GM21526 (cell line): ENCODE data around the gene SLC25A4.

ENCODE experiments used
- ATAC-seq: cut with Tn5 transposase; IDR thresholded peaks from one replicate; pipeline ENCODE4 v1.9.1; 2021; ENCODE audit warnings: moderate library complexity; ENCODE audit not compliant: unreplicated experiment, low FRiP score

SLC25A4 gene

DNA sequence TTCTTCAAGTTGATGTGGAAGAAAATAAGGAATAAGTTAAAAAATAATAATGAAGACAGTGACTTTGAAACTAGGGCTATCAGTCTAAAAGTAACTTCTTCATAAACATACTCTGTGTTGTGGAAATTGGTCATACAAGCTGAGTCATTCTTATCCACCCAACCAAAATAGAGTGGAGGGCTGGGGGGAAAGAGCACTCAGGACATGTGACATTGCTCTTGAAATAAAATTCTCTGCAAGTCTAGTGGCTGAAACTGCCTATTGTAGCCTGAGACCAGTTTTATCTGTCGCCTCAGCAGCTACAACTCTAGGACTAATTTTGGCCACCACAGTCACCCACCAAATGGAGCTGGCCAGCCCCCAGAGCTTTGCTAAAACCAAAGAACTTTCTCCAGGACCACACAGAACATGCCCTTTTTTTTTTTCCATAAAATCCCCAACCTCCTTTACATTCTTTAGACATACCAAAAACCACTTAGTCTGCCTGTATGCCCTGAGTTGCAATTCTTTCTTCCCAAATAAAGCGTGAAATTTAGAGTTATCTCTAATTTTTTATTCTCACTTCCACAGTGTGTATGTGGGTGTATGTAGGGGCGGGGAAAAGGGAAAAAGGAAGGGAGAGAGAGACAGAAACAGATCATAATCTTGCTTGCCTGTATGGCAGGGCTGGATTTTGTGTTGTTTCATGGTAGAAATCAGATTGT, 23.0 kb upstream of the SLC25A4 start:
- no peak for ATAC-seq

DNA sequence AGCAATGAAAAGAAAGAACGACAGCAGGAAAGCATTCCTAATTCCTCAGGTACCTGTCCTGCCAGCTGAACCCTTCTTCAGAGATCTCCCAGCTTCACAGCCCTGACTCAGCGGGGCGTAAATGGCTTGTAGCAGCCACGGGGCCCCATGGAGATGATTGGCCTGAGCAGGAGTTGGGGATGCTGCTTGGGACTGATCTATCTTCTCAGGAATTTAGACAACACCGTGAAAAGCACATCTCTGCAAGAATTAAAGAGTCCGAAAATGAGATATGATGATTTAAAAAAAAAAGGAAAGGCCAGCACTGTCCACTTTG, 22.5 kb upstream of the SLC25A4 start:
- ATAC-seq, result no peak

DNA sequence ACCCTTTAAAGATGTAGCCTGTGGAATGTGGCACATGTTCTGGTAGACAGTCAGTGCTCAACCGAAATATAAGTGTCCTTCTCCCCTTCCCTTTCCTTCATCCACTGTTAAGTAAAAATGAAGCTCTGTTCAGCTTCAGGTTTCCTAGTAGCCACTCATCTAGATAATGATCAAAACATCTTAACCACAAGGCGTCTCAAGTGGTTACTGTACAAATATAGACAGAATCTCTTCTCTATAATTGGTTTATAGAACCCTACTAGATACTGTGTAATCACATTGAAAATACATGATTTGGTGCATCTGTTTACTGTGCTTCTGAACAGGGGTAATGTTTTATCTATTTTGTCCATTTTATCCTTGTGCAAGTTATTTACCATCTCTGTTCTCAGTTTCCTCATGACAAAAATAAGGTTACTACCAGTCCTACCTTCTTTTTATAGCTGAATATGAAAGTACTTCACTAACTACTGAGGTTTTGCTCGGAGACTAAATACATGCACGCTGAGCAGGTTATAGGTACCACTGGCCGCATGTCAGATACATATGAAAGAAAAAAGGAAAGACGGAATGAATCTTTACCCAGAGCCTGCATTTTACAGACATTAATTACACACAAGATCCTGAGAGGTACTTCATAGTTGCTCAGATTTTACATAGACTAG, 20.3 kb upstream of the SLC25A4 start:
- ATAC-seq, result peak; percentile 84

DNA sequence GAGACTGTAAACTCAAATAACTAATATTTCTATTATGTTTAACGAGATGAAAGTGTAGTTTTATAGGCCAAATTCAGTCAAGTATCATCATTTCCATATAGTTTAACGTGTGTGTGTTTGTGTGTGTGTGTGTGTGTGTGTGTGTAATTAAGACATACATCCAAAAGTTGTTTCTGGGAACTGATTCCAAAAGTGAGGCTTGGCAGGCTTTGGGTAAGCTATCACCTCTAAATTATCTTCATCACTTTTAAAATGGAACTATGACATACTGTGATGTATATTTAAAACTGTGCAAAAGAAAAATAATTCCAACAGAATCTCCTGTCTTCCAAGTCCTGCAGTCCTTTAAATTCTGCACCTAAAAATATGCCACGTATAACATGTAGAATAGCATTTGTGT, 19.1 kb upstream of the SLC25A4 start:
- no peak for ATAC-seq

DNA sequence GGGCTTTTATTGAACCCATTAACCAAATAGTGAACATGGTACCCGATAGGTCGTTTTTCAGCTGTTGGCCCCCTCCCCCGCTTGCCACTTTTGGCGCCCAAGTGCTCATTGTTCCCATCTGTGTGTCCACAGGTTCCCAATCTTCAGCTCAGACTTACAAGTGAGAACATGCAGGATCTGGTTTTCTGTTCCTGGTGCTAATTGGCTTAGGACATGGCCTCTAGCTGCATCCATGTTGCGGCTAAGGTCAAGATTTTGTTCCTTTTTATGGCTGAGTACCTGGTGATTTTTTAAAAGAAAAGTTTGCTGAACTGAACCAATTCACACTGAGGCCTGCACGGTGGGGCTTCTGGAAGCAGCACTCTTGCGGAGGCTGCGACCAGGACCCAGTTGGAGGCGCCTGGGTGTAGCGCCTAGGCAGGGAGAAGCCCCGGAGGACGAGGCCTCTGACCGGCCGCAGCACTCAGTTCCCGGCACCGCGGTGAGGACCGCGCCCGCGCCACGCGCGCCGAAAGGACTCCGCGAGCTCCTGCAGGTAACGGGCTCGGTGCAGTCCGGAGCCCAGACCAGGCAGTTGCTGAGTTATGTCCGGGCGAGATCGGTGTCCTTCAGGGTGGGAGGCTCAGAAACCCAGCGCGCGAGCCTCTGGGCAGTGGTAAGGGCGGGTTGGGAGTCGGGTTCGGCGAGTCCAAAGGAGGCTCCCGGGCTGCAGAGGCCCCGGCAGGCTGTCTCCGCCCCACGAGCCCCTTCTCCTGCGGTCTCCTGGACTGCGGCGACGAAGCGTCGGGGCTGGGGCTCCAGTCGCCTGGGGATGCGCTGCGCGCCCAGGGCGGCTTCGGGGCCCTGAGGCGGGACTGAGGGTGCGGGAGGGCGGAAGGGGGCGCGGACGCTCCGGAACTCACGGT, 15.8 kb upstream of the SLC25A4 start:
- no peak for ATAC-seq

DNA sequence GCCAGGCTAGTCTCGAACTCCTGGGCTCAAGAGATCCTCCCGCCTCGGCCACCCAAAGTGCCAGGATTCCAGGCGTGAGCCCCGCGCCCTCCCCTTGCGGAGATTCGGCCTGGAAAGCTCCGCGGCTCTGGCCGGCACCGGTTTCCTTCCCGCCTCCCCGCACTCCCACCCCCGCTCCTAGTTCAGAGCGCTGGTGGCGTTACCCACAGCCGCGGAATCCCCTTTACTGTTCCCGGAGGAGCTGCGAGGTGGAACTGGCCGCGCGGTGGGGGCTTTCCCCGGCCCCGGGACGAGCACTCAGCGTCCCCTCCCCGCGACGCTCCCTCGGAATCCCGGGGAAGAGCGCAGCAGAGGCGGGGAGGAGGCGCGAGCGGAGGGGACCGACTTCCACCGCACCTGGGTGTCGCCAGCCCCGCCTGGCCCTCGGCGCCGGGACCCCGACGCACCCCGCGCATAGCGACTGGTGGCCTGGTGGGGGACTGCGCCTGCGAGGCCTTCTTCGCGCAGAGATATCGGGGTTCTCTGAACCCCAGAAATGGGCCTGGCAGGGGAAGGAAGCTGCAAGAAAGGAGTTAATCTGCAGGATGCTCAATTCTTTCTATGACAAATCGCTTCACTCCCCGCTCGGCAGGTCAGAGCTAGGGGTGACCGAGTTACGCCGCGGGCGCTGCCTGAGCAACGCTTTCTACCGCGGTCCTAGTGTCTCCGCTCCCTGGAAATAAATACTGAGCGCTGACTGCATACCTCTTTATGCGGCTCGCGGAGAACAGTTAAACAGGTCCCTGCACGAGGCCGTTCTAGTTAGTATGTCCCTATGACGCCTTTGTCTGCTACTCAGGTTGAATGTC, 14.6 kb upstream of the SLC25A4 start:
- peak; percentile 54 for ATAC-seq

DNA sequence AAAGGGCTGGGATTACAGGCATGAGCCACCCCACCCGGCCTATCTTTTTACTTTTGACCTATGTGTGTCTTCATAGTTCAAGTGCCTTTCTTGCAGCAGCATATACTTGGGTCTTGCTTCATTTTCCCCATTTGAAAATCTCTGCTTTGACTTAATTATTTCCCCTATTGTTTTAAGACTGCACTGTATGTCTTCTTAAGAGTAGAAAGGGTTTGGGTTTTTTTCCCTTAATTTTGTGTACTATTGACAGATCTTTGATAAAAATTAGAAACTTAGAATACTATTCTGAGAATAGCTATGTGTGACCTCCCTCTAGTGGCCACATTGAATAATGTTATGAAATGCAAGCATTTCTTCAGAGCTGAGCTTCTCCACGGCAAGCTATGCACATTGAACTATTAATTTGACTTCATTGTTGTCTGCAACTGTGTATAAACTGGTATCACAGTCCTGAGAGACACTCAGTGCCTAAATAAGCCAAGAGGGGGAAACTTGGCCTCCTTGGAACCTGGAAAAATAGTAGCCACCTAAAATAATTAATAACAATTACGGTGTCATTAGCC, 8.7 kb upstream of the SLC25A4 start:
- peak; percentile 74 for ATAC-seq

DNA sequence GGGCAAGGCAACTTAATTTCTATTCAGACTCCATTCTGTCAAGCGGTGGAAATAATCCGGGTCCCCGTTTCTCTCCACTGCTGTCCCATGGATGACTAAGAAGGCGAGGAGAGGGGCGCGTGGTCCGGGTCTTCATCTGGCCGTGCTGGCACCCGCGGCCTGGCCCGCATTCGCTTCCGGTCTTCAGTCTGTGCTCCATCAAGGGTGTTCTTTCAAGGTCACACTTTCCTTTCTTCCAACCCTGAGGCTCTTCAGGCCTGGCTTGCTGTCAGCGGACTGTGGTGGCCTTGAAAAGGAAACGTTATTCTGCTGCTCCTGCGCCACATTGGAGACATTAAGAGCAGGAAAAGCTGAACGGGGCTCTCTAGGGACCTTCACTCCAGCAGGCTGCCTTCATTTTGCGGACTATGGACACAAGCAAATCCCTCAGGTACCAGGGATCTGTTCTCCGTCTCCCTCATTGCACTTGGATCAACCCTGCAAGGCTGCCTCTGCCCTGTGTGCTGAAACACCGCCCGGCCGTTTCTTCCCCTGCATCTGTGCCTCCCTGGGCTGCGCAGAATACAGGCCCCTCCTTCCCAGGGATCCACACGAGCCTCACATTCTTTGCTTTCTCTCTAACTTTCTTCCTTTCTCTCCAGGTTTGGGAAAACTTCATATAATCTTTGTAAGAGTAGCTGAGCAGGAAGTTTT, 5.7 kb upstream of the SLC25A4 start:
- no peak for ATAC-seq

DNA sequence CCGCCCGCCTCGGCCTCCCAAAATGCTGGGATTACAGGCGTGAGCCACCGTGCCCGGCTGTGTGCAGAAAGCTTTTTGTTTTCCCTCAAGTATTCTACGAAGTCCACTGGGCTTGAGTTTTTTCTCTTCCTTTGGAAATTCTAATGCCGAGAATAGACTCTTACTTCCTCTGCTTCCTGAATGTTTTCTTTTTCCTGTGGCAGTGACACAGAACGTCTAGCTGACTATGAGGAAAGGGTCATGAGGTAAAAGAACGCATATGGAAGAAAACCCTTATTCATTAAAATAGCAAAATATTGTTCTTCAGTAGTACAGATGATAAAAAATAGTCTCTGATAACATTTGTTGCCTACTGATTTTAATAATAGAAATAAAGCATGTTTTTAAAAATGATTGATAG, 4.9 kb upstream of the SLC25A4 start:
- ATAC-seq, result no peak

DNA sequence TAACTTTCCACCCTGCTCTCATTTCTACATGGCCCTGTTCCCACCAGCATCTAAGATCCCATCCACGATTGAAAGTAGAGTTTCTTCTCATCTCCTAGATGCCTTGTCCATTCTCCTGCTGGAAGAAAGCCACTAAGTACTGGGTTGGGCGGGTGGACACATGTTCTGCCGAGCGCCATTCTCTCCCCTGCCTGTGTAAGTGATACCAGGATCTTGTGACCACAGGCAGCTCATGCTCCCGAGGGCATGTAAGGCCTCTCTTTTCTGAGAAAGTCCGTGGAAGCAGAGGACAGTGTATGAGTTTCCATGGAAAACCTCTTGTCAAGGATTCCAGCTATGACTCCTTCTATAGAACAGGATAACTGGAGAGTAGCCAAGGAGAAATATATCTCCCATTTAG, 3.3 kb upstream of the SLC25A4 start:
- no peak for ATAC-seq

DNA sequence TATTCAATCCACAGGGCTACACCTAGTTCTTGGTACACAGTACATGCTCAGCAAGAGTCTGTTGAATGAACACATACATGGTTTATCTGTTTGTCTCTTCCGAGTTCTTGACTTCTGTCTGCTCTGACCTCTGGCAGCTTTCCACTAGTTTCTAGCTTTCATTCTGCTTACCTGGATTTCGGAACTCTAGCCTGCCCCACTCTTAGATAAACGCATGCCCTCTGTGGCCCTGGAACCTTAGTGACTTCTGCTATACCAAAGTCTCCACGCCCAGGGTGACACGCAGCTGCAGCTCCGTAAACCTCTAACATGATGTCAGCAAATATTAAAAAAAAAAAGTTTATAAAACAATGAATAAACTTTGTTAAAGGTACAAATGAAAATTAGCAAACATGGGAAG, 1.3 kb upstream of the SLC25A4 start:
- no peak for ATAC-seq

DNA sequence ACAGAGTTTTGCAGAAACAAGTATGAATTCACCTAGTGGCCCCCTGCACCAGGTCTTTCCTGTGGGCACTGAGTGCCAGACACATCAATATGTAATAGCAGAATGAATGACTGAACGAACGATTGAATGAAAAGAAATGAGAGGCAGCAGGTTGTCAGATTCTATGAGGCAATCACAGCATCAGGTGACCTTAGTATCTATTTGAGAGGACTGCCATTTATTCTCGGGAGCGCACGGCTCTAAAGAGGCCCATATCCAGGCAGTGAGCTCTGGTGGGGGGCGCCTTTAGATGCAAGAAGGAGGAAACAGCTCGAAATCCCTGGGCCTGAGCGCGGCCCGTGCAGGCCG, 528 bp upstream of the SLC25A4 start:
- ATAC-seq, result peak; percentile 16

DNA sequence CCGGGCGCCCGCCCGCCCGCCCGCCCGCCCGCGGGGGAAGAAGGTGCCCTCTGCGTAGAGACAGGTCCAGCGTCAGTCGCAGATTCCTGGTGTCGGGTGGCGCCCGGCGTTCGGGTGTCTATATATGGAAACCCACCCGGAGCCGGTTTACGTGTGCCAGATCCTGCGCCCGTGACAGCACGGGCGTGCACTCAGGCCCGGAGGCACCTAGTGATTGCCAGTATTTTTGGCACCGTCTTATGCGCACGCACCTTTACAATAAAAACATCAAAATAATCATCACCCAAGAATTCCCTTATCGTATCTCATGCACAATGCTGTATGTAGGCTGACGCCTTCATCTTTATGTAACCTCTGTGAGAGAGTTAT, 519 bp downstream of the SLC25A4 start:
- peak; percentile 25 for ATAC-seq

DNA sequence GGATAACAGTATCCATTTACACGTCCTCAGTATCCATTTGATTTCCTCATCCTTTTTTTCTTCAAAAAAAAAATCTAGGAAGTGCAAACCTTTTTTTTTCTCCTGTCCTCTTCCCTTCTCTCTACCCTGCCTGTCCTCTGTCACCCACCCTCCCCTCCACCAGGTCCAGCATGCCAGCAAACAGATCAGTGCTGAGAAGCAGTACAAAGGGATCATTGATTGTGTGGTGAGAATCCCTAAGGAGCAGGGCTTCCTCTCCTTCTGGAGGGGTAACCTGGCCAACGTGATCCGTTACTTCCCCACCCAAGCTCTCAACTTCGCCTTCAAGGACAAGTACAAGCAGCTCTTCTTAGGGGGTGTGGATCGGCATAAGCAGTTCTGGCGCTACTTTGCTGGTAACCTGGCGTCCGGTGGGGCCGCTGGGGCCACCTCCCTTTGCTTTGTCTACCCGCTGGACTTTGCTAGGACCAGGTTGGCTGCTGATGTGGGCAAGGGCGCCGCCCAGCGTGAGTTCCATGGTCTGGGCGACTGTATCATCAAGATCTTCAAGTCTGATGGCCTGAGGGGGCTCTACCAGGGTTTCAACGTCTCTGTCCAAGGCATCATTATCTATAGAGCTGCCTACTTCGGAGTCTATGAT, 1.7 kb downstream of the SLC25A4 start:
- ATAC-seq, result no peak

DNA sequence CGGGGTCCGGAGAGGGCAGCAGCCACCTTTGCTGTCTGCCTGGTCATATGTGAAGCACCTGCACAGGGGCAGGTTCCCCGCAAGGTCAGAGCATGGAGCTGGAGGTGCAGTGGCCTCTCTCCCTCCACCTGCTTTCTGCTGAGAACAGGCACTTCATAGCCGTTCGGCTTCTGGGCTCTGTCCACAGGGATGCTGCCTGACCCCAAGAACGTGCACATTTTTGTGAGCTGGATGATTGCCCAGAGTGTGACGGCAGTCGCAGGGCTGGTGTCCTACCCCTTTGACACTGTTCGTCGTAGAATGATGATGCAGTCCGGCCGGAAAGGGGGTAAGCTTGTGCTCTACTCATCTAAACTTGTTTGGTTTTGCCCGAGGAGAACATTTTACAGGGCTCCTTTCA, 2.5 kb downstream of the SLC25A4 start:
- no peak for ATAC-seq

DNA sequence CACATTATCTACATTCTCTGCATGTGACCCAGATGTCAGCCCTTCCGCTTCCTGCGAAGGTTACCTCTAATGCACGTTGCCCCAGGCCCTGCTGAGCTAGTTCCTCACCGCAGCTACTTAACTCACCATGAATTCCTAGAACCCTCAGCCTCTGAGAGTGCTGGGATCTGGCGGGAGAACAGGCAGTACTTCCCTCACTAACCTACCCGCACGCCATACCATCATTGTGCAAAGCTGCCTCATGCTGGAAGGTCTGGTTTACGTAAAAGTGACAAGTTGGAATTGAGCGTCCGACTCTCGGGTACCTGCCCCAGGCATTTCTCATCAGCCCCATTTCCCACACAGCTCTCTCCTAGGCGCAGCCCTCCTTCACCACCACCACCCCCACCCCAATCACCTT, 6.3 kb downstream of the SLC25A4 start:
- no peak for ATAC-seq

DNA sequence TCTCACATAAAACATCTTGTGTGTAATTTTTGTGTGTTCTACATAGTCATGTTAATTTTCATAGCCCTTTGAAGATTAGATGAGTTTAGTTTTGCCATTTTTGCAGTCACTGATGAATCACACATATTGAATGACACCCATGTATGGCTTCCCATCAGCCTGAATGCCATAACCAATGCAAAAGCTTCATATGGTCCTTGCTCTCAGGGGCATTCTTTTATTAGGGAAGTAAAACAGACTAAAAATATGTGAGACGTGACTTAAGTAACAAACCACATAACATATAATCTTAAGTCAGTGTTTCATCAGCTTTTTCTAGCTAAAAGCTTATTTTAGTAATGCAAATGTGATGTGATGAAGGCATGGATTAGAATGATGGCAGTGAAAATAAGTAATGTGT, 8.2 kb downstream of the SLC25A4 start:
- ATAC-seq, result no peak

DNA sequence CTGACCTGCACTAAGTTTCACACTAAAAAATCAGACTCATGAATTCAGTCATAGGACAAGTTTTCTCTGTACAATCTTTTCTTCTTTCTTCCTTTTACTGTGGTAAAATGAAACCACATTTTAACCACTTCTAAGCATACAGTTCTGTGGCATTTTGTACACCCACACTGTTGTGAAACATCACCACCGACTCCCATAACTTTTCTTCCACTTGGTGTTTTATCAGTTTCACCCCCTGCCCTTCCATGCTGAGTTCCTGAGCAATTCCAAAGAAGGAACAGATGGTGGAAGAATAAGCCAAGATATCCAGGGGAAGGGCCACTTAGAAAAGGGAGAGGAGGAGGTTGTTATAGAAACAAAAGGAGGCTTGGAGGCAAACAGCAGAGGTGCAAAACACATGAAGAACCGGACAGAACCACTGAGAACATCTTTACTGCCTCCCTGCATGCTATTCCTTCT, 22.6 kb downstream of the SLC25A4 start:
- ATAC-seq, result peak; percentile 91

DNA sequence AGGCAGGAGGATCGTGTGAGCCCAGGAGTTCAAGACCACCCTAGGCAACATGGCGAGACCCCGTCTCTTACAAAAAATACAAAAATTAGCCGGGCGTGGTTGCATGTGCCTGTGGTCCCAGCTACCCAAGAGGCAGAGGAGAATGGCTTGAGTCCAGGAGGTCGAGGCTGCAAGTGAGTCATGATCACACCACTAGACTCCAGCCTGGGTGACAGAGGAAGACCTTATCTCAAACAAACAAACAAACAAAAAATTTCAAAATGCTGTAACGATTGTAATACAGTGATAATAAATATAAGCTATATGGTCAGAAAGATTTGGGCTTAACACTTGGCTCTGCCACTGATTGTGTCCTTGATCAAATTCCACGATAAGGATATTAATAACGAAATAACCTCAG, 24.2 kb downstream of the SLC25A4 start:
- ATAC-seq, result no peak
